ENCODE measurements around the gene MT1H.

MT1H gene

DNA sequence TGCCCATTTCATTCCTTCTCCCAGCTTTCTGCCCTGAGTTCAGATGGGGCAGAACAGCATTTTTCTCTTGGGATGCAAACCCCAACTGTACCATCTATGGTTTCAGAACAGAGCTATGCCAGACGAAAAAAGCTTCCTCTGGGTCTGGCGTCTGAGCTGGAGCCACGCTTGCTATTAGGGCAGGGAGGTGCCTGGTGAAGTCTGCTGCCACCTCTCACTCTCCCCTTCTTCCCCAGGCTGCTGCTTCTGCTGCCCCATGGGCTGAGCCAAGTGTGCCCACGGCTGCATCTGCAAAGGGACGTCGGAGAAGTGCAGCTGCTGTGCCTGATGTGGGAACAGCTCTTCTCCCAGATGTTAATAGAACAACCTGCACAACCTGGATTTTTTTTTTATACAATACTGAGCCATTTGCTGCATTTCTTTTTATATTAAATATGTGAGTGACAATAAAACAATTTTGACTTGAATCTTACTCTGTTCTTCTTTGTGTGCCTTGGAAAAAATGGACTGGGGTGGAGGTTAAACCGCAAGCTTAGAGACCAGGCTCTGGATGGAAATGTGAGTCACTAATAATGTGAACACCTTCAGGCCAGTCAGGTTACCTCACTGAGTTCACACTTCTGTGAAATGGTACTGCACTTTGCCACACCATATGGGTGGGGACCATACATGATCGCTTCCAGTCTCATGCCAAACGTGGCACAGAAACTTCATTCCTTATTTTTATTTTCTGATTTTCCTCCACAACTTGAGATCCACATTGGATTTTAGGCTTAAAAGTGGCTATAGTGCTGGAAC is 32.8 kb upstream of the MT1H start:
- no peak for DNase-seq

DNA sequence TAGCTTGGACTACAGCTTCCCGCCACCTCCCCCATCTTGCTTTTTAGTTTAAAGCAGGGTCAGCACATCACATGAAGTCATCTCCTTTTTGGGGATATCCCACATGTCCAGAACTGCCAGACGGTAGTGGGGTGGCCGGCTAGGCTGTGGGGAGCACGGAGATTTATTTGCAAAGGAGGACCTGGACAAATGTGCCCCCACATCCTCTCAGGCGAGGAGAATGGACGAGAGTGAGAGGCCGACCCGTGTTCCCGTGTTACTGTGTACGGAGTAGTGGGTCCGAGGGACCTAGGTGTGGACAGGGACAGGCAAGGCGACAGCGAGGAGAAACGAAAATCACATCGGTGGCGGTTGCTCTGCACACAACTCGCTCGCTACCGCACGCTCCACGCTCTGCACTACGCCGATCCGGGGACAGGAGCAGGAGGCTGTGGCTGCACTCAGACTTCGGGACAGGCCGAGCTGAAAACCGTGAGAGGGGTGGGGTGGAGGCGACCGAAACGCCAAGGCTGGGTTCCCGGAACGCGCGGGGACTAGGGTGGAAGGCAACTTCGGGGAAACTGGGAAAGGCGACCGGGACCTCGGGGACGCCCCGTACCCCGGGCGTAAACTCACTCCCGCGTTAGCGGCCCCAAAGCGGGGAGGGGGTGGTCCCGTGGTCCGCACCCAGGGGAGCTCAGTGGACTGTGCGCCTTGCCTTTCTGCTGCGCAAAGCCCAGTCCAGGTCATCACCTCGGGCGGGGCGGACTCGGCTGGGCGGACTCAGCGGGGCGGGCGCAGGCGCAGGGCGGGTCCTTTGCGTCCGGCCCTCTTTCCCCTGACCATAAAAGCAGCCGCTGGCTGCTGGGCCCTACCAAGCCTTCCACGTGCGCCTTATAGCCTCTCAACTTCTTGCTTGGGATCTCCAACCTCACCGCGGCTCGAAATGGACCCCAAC is 31.5 kb upstream of the MT1H start, which contains the start of gene MT1A:
MT1A (plus strand) TSS at position 853 of the 937 bp plus-strand sequence; CDS start at position 926, 73 bp downstream.
- no peak for DNase-seq

DNA sequence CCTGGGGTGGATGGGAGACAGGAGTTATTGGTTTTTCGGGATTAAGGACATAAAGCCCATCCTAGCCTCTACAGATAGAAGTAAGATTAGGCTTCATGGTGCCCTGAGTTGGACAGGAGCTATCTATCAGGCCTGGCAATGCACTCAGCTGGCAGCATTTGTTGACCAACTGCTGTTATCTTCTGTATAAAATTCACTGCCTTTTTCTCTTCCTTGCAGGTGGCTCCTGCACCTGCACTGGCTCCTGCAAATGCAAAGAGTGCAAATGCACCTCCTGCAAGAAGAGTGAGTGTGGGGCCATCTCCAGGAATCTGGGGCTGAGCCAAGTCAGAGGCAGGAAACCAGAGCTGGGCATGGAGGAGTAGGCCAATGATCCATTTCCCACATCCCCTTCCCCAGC is 30.6 kb upstream of the MT1H start:
- DNase-seq, result no peak

DNA sequence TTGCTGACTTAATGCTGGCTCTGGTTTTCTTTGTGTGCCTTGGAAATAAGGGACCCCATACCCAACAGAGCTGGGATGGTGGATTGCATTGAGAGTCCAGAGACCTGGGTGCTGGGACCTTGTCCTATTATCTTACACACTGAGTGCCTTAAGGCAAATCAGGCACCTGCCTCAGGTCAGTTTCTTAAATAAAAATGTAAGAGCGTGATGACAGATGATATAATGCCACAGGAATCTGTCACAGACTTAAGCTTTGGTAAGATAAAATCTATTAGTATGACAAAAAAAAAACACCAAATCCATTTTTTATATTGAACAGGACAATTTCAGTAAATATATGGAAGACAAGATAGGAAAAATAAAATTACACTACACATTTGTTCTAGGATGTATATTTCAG is 29.5 kb upstream of the MT1H start:
- DNase-seq, result no peak

DNA sequence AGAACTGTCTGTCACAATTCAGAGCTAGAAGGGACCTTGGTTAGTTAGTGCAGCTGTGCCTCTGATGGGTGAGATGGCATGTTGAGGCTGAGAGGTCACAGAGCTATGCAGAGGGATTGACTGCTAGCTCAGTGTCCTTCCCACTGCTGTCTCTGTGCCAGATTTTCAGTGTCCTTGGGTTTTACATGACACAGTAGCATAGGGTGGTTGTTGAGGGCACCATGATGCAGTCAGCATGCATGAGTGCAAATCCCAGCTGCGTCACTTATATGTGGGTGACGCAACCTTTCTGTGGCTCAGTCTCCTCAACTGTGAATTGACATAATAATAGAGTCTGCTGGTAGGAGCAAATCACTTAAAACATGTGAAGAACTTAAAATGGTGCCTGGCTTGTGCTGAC is 28.4 kb upstream of the MT1H start:
- DNase-seq, result no peak

DNA sequence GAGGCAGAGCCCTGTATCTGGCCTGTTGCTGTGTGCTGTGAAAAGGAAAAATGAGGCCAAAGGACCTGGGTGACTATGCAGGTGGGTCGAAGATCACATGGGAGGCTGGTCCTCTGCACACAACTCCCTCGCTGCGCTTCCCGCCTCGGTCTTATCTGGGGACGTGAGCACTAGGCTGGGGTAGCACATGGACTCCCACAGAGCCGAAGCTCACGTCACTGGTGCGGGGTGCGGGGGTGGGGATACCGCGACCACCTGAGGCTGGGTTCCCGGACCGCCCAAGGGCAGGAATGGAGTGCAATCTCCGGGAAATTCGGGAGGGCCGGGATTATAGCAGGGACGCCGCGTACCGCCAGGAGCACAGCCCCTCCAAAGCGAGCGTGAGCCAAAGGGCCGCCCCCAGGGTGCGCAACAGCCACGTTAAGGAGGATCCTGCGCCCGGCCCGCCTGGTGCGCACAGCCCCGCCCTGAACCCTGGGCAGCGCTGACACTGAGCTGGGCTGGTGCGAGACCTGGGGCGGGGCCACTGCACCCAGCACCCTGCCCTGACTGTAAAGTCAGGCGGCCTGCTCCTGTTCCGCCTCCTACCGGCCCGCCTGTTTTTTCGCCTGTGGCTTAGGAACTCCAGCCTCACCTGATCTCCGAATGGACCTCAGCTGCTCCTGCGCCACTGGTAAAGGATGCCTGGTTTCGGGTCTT is 26.4 kb upstream of the MT1H start:
- DNase-seq, result no peak

DNA sequence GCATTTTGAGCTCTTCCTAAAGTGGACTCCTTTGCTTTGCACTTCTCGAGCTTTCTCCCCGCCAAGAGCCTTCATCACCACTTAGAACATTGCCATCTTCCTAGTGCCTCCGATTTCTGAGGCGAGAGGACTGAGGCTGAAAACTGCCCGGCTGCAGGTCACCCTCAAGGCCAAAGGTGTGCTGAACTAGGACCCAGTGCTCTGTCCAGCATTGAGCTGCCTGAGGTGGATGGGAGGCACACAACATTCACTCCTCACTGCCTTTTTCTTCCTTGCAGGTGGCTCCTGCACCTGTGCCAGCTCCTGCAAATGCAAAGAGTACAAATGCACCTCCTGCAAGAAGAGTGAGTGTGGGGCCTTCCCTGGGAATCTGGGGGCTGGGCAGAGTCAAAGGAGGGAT is 25.8 kb upstream of the MT1H start:
- DNase-seq, result no peak

DNA sequence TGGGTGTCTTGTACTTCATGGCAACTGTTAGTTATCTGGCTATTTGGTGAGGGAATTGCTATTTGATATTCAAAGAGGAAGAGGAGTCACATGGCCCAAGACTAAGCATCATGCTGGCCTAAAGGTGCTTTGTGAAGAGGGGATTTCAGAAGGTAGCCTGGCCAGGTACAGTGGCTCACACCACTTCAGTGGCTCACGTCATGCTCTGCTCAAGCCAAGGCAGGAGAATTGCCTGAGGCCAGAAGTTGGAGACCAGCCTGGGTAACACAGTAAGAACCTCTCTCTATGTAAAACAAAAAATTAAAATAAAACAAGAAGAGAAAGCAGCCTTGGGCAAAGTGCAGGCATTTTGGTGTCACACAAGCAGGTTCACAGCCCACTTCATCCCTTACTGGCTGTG is 24.3 kb upstream of the MT1H start:
- DNase-seq, result no peak

DNA sequence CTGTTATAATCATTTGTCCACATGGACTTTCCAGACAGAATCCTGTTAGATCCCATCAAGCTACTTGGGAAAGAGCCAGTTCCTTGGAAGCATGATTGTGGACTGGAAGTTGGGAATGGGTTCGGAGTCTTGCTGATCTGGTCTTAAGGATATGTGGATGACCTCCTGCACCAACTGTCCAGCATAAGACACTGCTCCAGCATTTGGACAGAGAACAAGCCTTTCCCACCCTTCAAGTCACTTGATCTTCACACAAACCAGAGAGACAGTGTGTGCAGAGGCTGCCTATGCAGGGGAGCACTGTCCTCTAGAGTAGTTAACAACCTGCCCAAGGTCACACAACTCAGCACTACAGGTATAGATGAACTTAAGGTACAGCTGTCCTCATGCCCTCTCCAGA is 23.8 kb upstream of the MT1H start:
- DNase-seq, result no peak

DNA sequence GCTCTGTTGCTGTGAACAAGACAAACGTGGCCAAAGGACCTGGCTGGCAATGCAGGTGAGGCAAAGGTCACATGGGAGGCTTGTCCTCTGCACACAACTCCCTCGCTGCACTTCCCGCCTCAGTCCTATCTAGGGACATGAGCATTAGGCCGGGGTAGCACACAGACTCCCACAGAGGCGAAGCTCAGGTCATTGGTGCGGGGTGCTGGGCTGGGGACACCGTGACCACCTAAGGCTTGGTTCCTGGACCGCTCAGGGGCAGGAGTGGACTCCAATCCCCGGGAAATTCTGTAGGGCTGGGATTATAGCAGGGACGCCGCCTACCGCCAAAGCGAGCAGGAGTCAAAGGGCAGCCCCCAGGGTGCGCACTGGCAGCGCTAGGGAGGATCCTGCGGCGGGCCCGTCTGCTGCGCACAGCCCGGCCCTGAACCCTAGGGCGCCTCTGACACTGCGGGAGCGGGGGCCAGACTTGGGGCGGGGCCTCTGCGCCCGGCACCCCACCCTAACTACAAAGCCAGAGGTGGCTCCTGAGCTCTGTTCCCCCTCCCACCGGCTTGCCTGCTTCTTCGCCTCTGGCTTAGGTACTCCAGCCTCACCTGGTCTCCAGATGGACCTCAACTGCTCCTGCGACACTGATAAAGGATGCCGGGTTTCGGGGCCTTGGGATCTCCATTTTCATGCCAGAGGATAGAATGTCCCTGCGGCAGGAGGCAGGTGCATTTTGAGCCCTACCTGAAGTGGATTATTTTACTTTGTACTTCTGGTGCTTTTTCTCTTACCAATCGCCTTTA is 21.8 kb upstream of the MT1H start:
- DNase-seq, result no peak

DNA sequence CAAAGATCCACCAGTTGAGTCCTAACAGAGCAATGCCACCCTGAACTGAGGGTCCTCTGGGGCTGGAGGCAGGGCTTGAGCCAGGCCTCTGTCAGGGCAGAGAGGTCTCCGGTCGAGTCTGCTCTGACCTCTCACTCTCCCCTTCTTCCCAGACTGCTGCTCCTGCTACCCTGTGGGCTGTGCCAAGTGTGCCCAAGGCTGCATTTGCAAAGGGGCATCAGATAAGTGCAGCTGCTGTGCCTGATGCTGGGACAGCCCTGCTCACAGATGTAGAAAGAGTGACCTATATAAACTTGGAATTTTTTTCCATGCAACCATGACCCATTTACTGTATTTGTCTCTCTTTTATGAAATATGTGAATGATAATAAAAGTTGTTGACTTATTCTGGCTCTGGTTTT is 20.3 kb upstream of the MT1H start:
- DNase-seq, result no peak

DNA sequence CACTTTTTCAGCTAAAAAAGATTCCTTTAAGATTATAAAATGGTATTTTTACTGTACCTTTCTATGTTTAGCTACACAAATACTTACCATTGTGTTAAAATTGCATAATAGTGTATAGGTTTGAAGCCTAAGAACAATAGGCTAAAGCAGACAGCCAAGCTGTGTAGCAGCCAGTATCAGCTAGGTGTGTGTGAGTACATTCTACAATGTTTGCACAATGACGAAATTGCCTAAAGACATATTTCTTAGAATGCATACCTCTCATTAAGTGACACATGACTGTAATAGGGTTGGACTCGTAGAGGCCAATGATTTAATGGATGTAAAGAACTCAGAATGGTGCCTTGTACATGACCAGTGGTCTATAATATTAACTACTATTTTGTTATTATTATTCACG is 19.8 kb upstream of the MT1H start:
- DNase-seq, result no peak

DNA sequence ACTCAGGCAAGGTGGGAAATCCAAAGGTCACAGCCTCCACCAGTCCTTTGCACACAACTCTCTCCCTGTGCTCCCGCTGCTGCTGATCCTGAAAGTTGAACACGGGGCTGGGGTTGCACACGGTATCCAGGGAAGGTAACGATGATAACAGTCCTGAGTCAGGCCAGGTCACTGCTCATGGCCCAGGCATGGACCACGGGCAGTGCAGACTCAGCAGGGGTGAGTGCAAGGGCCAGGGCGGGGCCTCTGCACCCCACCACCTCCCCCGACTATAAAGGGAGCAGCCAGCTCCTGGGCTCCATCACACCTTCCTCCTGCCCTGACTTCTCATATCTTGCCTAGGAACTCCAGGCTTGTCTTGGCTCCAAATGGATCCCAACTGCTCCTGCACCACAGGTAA is 18.0 kb upstream of the MT1H start, which contains the start of gene MT1B:
MT1B (plus strand) TSS at position 301 of the 400 bp plus-strand sequence; CDS start at position 369, 68 bp downstream.
- DNase-seq, result no peak

DNA sequence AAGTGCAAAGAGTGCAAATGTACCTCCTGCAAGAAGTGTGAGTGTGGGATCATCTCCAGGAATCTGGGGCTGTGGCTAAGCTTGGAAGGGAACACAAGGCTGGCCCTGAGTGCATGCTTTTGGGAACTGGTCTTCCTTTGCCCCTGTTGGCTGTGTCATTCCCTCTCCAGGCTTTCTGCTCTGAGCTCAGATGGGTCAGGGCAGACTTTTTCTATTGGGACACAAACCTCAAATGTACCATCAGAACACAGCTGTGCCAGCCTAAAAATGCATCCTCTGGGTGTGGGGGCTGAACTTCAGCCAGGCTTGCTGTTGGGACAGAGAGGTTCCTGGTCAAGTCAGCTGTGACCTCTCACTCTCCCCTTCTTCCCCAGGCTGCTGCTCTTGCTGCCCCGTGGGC is 17.0 kb upstream of the MT1H start:
- DNase-seq, result no peak

DNA sequence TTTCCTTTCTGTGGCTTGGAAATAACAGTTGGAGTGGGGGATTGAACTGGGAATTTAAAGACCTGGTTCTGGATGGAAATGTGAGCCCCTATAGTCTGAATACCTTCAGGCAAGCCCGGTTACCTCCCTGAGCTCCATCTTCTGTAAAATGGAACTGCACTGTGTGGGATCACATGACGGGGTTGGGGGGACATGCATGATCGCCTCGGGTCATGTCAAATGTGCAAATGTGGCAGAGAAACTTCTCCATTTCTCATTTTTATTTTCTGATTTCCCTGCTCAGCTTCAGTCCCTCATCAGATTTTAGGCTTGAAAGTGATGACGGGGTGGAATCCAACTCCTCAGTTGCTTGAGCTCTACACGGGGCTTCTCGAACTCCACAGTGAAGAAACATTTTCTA is 16.4 kb upstream of the MT1H start:
- no peak for DNase-seq

DNA sequence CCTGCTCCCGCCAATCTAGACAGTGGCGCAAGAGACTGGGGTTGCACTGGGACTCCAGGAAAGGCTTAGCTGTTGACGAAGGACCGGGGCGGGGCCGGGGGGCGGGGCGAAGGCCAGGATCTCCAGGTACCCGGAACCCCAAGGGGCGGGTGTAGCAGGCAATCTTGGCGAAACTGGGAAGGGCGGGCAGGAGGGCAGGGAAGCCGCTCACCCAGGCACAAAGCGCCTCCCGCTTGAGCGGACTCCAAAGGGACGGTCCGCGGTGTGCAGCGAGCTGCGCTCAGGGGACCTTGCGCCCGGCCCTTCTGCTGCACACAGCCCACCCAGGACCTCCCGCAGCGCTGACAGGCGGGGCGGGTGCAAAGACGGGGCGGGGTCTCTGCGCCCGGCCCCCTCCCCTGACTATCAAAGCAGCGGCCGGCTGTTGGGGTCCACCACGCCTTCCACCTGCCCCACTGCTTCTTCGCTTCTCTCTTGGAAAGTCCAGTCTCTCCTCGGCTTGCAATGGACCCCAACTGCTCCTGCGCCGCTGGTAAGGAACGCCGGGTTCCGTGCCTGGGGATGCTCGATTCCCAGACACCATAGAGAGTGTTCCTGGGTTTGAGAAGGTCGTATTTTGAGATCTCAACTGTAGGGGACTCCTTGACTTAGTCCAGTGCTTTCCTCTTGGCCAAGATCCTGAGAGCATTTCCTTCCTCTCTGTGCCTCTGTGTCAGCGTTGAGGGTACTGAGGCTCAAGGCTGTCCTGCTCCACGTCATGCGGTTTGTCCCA is 11.9 kb upstream of the MT1H start, which contains the start of gene MT1F:
MT1F (plus strand) TSS at position 405 of the 772 bp plus-strand sequence; CDS start at position 505, 100 bp downstream.
- DNase-seq, result no peak

DNA sequence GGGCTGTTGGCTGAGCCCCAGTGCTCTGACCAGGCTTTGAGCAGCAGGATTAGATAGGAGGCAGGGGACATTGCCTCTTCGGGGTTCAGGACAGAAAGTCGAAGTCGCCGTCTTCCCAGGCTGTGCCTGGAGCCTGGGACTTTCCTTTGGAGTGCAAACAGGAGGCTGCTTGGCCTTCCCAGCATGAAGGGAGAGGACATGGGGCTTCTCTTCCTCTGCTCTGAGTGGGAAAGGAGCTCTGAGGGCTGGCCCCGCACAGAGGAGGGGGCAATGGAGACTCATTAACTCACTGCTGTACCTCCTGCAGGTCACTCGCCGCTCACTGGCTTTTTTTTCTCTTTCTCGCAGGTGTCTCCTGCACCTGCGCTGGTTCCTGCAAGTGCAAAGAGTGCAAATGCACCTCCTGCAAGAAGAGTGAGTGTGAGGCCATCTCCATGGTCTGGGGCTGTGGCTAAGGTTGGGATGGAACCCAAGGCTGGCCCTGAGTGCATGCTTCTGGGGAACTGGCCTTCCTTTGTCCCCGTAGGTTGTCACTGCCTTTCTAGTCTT is 11.2 kb upstream of the MT1H start:
- DNase-seq, result no peak

DNA sequence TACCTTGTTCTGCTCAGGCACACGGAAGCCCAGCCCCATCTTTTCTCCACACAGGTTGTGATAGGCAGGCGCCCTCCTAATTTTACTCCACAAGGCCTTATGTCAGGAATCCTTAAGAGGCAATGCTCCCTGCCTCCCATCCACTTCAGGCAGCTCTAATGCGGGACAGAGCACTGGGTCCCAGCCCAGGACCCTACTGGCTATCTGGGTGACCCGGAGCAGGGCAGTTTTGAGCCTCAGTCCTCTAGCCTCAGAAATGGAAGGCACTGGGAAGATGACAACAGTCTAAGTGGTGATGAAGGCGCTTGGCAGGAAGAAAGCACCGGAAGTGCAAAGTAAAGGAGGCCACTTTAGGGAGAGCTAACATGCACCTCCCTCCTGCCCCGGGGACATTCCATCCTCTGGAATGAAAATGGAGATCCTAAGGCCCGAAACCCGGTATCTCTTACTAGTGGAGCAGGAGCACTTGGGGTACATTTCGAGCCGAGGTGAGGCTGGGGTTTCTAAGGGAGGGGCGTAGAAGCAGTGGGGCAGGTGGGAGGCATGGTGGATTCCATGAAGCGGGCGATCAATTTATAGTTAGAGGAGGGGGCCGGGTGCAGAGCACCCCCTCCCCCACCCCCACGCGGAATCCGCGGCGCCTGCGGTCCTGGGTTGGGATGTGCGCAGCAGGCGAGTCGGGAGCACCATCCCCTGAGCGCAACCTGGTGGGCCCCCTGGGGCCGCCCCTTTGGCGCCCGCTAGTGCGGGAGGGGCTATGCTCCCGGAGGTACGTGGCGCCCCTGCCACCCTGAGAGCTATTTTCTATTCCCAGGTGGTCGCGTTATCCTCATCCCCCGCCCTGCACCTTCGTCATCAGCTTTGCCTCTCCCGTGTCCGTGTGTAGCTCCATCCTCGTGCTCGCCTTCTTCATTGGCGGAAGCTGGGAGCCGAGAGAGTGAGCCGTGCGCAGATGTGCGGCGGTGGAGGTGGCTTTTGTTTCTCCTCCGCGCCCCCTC is 7.0 kb upstream of the MT1H start:
- no peak for DNase-seq

DNA sequence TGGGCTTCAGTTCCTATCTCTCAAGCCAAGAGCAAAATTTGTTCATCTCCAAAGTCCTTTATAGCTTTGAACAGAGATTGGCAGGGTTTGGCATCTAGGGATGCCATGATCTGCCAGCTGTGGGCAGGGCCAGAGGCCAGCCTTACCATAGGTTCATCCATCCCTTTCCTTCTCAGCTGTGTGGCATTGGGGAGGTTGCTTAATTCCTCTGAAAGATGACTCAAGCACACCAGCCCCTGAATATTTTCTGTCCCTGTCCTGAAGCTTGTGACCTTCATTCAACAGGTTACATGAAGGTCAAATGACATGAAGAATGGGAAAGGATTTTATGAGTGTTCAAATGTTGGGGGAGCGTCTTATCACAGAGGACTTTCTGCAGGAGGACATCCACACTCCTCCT is 5.1 kb upstream of the MT1H start:
- DNase-seq, result no peak

Data from T1000 (cell line).